Tibial nerve (tissue), 4 donors: ENCODE results near the gene RBKS.

ENCODE experiments used
- CTCF ChIP-seq, 5 experiments: fragments of 200-600 bp in 3 of 5; fragments of 450-650 bp in 2 of 5; sonication (generic) in 3 of 5; IDR thresholded peaks; one replicate each; pipeline ENCODE4 v1.5.1; 2016 to 2019; ENCODE audit warnings: antibody characterized with exemption in 5 of 5, mild to moderate bottlenecking in 3 of 5, moderate library complexity in 2 of 5
- EP300 ChIP-seq, 2 donors: sonication (generic); formaldehyde crosslinking; IDR thresholded peaks; one replicate each; pipeline ENCODE4 v1.6.1; 2017; ENCODE audit warnings: antibody characterized with exemption in 2 of 2, mild to moderate bottlenecking in 1 of 2
- POLR2A ChIP-seq, 2 donors: fragments of 450-650 bp; IDR thresholded peaks; one replicate each; pipeline ENCODE4 v1.6.1; 2017; ENCODE audit warnings: antibody characterized with exemption in 2 of 2, mild to moderate bottlenecking in 2 of 2, moderate library complexity in 2 of 2

DNA sequence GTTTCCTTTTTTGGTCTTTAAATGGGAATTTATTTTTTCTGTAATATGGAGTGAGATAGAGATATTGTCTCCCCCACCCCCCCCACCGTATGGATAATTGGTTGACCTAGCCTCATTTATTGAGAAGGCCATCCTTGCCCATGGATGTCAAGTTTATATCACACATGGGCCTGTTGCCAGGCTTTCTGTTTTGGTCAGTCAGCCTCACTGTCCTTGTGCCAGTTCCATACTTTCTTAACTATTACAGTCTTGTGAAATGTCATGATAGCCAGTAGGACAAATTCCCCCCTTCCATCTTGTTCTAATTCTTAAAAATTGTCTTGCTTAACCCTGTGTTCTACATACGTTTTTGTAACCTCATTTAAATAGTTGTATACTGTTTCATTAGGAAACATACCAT is 12.8 kb upstream of the RBKS start:
- TF ChIP-seq CTCF (IDR thresholded peaks at IDR 0.05) (no peak), EP300 (IDR thresholded peaks at IDR 0.05) (no peak), POLR2A (IDR thresholded peaks at IDR 0.05) (no peak)
